NCI-H2029 (cell line): ENCODE data around the gene BCL2.

Source experiments
- DNase-seq: peaks from one replicate; lab custom pipeline; 2025; lab: John Stamatoyannopoulos, UW

BCL2 gene

GRCh38 chr18:63107171-63107845, 212.3 kb downstream of the BCL2 start:
- no peak for DNase-seq

GRCh38 chr18:63106727-63107126, 212.8 kb downstream of the BCL2 start:
- no peak for DNase-seq

DNA sequence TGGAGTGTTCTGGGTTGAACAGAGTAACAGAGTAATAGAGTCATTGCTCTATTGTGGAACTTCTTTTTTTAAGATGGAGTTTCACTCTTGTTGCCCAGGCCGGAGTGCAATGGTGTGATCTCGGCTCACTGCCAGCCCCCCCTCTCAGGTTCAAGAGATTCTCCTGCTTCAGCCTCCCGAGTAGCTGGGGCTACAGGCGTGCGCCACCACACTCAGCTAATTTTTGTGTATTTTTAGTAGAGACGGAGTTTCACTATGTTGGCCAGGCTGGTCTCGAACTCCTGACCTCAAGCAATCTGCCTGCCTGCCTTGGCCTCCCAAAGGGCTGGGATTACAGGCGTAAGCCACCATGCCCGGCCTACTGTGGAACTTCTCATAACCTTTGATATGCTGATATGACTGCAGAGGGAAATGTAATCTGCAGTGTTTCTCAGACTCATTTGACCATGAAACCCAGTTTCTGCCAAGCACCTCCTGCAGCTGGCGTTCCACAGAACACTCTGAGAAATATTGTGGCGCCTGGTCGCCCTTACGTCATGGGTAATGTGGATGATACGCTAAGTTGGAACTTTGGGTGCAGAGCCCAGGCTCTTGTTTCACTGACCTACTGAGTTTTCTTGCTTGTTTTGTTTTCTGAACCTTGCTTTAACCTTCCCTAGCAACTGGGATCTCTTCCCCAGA, 213.8 kb downstream of the BCL2 start:
- DNase-seq = no peak

- no peak for DNase-seq
Observed at GRCh38 chr18:63104868-63105267, 214.7 kb downstream of the BCL2 start.

DNA sequence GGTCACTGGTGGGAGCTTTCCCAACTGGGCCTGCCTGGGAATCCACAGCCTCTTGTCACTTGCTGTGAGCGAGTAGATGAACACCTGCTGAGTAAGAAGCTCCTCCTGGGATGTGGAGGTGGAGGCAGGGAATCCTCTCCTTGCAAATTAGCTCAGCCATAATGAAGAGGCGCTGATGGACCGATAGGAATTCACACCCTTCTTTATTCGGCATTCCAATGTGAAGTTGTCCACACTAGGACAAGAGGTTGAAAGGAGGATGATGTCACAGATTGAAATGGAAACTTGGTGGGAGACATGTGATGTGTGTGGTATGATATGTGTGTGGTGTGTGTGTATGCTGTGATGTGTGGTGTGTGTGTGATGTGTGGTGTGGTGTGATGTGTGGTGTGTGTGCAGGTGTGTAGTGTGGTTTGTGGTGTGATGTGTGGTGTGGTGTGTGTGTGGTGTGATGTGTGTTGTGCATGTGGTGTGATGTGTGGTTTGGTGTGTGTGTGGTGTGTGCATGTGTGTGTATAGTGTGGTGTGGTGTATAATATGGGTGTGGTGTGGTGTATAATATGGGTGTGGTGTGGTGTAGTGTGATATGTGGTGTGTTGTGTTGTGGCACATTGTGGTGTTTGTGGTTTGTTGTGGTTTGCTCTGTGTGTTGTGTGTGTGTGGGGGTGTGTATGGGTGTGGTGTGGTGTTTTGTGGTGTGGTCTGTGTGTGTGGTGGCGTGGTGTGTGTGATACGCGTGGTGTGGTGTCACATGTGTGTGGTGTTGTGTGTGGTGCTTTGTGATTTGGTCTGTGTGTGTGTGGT, 216.4 kb downstream of the BCL2 start:
- no peak for DNase-seq

DNA sequence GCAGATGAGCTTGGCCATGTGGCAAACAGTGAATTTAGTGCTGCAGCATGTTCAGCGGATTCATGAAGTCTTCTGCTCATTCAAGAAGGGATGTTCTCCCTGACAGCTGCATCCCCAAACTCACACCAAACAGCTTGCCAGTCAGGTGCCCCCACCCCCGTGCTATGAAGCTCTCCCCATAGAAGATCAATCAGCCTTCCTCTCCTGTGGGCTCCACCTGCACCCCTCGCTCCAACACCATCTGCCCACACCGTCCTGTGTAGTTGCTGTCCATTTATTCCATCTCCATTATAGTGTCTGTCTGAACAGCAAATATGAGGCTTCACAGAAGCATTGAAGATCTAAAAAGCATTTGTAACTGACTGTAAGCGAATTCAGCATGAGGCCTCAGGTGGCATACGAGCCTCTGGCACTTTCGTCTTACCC, 218.9 kb downstream of the BCL2 start:
- DNase-seq = no peak

DNA sequence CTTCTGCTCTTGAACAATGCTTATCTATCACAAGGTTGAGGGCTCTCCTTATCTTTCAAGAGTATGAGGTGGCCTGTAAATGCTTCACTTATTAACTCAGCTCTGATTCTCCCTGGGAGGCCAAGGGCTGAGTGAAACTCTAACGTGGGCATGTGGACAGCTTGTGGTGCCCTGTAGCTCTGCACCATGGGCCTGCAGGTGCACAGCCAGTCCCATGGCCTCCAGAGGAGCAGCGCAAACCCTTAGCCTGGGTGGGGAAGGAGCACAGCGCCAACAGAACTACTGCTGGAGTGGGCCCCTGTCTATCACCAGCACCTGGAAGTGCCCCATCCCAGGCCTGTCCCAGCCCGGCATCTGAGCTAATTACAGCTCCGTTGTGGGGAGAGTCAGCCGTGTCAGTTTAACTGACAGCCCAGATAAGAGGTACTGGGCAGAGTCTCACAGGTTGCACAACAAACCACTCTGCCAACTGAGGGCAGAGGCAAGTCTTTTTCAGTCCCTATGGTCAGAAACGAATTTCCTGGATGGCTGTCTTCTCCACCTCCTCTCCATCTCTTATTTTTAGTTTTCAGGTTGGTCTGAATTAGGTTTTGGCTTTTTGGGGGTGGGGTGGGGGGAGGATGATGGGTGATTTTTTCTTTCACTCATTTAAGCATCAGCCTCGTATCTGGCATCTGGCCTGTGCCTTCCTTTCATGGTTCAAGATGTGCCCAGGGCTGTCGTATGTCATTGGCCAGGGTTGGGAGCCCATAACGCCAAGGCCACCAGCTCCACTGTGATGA, 219.5 kb downstream of the BCL2 start:
- DNase-seq = no peak

DNA sequence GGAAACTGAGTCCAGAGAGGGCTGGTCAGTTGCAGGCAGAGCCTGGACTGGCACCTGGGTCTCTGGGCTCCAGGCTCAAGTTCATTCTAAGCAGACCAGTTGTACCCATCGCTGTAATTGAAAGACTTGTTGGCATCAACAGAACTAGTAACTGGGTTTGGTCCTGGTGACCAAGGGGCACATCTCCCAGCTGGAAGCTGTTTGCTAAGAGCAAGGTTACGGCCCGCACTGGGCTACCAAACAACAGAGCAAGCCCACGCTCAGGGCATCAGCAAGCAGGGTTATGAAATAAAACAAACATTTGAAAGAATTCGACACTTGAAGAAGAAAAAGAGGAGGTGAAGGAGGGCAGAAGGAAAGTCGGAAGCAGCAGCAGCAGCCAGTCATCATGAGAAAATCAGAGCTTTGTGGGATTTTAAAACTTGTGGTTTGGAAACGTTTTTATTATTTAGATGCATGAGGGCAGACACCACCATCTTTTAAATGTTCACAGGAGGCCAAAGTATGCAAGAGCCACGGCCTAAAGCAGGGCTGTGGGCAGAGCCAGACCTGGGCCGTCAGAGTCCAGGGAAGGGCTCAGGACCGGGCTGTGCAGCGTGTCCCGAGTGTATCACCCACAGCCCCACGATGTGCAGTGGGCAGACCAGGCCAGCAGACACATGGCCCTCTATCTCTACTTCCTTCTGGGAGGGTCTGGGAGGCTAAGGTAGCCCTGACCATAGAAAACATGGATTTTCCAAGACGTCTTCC, 220.3 kb downstream of the BCL2 start:
- no peak for DNase-seq

DNA sequence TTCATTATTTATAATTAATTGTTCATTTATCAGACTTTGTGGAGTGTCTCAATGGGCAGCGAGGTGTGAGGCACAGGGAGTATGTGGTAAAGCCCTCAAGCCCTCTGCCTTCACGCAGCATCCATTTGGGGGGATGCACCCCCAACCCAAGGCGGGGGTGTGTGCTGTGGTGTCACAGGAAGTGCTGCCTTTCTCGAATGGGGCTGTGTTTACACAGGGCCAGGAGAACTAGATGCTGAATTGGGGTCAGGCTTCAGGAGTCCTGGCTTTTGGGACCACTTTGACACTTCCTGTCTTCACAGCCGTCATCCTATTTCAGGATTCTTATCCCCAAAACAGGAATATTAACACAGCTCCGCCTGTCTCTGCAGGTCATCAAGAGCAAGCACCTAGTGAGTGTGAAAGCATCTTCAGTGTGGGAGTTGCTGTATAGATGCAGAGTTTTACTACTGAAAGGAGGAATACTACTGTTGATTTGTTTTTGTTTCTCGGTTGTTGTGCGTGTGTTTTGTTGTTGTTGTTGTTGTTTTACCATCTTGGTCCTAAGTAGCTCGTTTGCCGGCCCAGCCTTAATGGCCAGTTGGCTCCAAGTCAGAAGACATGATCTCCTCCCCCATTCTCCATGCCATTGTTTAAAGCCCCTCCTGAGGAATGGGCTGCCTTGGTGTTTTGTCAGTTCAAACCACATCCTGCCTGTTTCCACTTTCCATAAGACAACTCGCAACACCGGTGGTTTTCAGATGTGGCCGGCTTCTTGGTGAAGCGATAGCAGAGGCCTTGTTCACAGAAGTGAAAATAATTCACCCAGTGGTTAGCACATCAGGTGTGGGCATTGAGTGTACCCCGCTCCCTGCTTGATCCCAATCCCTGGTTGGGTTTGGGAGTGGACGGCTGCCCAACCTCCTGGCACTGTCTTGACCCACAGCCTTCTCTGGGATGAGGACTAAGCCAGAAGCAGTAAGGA, 221.3 kb downstream of the BCL2 start:
- no peak for DNase-seq

DNA sequence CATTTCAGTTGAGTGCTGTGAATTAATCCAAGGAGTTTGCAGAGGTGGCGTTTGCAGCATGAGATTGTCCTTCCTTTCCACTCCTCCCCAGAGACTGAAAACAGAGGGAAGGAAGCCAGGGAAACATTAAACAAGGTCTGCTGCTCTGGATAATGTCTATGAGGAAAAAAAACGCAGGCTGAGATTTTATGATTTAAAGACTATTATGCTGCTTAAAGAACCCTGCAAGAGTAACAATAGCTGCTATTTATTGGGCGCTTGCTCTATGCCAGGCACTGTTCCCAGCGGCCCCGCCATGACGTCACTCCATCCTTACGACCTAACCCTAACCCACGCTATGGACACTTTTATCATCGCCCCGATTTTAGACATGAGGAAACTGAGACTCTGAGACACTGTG, 222.4 kb downstream of the BCL2 start:
- no peak for DNase-seq

DNA sequence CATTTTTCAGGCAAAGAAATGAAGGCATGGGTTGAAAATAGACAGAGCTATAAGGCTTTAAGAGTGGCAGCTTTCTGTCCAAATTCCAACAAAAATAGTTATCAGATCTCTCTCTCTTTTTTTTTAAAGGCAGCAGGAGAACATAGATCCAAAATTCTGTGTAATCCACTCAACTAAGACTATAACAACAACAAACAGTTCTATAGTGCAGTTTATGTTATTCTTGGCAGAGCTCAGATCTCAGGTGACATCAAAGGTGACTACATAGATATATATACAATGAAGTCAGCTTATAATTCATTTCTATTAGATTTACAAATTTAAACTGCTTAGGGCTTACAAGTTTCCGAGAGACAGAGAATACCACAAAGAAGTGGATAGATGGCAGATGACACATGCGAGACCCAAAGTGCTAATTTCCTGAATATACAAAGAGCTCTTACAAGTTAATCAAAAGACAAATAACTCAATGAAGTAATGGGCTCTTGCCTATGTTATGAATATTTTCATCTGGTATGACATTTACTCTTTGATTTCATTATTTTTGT, 223.2 kb downstream of the BCL2 start:
- DNase-seq = no peak

DNA sequence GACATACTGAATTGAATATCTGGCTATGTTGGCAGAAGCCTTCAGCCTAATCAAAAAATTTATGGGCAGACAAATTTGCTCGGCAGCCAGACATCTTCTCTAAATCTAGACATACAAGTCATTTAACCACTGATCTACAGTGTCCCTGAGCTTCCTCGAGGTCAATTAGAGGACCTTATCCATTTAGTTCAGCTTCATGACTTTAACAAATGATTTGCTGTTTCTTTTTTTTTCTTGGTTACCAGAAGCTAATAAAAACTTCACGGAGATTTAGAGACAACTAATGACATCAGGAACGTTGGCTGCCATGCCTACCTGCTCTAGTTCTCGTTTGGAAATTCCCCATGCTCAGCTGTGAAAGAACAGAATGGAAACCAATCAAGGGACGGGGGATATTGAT, 223.8 kb downstream of the BCL2 start:
- no peak for DNase-seq

DNA sequence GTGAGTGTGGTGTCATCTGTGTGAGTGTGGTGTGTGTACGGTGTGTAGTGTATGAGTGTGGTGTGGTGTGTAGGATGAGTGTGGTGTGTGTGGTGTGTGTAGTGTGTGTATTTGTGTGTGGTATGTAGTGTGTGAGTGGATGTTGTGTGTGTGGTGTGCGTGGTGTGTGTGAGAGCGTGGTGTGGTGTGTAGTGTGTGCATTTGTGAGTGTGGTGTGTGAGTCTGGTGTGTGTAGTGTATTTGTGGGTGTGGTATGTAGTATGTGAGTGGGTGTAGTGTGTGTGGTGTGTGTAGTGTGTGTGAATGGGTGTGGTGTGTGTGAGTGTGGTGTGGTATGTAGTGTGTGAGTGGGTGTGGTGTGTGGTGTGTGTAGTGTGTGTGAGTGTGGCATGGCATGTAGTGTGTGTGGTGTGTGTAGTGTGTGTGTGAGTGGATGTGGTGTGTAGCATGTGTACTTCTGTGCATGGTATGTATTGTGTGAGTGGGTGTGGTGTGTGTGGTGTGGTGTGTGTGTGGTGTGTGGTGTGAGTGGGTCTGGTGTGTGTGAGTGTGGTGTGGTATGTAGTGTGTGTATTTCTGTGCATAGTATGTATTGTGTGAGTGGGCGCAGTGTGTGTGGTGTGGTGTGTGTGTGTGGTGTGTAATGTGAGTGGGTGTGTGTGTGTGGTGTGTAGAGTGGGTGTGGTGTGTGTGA, 227.8 kb downstream of the BCL2 start:
- no peak for DNase-seq

DNA sequence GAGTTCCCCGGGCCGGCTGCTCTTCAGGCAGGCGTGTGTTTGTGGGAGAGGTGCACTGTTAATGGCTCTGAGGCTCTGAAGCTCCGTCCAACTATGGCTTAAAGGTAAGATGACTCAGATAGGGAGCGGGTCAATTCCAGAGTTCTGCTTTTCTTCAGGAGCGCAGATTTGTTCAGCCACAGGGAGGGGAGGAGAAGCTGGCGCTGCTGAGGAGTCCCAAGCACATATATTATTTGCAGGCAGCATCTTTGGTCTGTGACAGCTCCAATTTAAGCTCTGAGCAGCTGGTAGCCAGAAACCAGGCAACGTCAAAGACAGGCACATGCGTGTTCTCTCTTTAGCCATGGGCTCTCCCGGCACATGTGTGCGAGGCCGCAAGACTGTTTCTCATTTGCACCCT, 229.2 kb downstream of the BCL2 start:
- DNase-seq = no peak

DNA sequence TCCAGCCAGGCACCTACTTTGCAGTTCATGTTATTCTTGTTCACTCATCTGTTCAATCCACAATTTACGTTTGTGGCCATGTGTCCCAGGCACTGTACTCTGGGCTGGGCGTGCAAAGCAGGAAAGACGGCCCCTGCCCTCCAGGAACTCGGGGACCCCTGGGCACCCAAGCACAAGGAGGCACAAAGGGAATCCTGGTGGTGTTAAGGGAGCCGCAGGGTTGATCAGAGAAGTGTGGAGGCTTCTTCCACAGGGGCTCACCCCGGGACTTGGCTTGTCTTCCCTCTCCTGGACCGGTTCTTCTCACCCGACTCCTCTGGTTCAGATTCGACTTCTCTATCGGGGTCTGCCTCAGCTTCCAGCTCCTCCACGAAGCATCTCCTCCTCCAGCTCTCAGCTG, 230.5 kb downstream of the BCL2 start:
- DNase-seq = no peak

DNA sequence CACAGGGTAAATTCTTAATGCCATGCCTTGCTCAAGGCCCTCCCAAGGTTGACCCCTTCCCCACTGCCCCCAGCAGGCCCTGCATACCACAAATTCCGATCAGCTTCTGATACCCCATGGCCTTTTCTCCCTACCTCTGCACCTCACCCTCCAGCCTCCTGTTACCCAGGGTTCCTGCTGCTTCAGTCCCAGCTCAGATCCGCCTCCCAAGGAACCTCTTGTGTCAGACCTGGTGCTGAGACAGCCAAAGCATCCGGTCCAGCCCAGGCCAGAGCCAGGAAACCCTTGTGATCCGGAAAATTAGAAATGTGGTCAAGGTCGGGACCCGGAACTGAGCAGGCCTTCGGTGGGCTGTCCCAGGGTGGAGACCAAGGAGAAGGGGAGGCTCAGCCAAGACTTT, 231.3 kb downstream of the BCL2 start:
- no peak for DNase-seq

- DNase-seq = no peak
Observed at GRCh38 chr18:63087421-63088230, 231.9 kb downstream of the BCL2 start.

DNA sequence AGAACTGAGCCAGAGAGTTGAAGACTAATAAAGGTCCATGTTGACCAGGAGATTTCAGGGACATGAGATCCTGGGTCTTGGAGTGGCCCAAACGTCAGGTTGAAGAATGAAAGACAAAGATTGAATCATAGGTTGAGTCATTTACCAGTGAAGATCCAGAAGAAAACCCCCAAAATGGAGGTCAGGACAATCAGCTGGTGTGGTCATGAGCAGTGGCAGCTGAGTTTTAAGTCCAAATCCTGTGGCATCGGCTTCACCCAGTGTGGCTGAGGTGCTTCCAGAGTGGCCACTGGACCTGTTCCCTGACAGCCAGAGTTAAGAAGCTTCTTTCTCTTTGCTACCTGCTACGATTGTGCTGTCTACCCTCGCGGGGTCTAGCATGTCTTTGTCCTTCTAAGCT, 234.0 kb downstream of the BCL2 start:
- no peak for DNase-seq

DNA sequence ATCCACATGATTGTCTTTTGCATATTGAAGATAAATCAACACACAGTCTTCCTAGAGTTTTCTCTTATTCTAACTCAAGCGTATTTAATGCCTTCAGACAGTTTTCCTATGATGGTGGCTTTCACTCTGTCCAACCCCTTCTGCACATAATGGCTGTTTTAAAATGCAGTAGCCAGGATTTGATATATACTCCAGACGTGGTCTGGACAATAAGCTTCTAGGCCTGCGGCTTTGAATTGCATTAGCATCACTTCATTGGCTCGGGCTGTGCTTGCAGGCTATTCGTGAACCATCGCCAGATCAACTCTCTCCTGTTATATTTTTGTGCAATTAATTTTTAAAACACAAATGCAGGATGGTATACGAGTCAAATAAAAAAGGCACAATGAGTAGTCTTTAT, 235.3 kb downstream of the BCL2 start:
- DNase-seq = no peak
